GM10266 (cell line): ENCODE measurements around the gene SP4.
"Not testable (repeated sequence)": the region's sequence is repeated elsewhere in the genome, so short reads cannot be mapped to it uniquely, and the experiment has no call there.

Experiments
- DNase-seq: peaks from one replicate; pipeline ENCODE4 v3.0.0; 2012; ENCODE audit errors: extremely low spot score
- TF ChIP-seq, protein P1 (sequence below): IDR thresholded peaks from 2 replicates; pipeline ENCODE4 v1.5.1; 2012; ENCODE audit warnings: mild to moderate bottlenecking, low read depth; ENCODE audit not compliant: control insufficient read depth, insufficient read depth; ENCODE audit errors: missing control alignments

The SP4 gene

DNA sequence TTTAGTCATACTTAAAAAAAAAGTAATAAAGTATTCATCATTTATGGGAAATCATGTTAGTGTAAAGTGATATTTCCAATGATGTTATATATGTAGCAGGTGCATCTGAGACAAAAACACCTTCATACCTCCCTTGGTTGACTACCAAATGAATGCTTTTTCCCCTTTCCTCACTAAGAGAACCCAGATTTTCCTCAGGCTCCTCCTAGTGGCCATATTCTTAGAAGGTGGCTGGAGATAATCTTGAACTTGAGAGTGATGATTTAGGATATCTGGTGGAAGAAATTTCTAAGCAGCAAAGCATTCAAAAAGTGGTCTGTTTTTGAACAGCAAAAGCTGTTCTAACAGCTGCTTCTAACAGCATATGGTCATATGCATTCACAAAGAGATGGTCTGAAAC, 98.1 kb downstream of the SP4 start:
- no peak for DNase-seq
- TF ChIP-seq, protein P1, sequence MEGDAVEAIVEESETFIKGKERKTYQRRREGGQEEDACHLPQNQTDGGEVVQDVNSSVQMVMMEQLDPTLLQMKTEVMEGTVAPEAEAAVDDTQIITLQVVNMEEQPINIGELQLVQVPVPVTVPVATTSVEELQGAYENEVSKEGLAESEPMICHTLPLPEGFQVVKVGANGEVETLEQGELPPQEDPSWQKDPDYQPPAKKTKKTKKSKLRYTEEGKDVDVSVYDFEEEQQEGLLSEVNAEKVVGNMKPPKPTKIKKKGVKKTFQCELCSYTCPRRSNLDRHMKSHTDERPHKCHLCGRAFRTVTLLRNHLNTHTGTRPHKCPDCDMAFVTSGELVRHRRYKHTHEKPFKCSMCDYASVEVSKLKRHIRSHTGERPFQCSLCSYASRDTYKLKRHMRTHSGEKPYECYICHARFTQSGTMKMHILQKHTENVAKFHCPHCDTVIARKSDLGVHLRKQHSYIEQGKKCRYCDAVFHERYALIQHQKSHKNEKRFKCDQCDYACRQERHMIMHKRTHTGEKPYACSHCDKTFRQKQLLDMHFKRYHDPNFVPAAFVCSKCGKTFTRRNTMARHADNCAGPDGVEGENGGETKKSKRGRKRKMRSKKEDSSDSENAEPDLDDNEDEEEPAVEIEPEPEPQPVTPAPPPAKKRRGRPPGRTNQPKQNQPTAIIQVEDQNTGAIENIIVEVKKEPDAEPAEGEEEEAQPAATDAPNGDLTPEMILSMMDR, result peak; percentile 47

DNA sequence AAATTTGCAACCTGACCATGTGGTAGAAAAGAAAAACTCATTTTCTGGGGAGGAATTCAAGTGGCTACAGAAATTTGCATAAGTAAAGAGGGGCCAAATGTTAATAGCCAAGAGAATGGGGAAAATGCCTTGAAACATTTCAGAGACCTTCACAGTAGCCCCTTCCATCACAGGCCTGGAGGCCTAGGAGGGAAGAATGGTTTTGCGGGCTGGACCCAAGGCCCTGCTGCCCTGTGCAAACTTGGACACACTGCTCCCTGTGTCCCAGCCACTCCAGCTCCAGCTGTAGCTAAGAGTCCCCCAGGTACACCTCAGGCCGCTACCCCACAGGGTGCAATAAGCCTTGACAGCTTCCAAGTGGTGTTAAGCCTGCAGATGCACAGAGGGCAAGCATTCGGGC, 98.6 kb downstream of the SP4 start:
- TF ChIP-seq, protein P1, result no peak
- DNase-seq, result no peak

DNA sequence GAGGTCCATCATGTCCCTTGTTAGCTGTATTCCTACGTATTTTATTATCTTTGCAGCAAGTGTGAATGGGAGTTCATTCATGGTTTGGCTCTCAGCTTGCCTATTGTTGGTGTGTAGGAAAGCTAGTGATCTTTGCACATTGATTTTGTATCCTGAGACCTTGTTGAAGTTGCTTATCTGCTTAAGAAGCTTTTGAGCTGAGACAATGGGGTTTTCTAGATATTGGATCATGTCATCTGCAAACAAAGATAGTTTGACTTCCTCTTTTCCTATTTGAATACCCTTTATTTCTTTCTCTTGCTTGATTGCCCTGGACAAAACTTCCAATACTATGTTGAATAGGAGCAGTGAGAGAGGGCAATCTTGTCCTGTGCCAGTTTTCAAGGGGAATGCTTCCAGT, 104.6 kb downstream of the SP4 start:
- DNase-seq, result not testable (repeated sequence)

DNA sequence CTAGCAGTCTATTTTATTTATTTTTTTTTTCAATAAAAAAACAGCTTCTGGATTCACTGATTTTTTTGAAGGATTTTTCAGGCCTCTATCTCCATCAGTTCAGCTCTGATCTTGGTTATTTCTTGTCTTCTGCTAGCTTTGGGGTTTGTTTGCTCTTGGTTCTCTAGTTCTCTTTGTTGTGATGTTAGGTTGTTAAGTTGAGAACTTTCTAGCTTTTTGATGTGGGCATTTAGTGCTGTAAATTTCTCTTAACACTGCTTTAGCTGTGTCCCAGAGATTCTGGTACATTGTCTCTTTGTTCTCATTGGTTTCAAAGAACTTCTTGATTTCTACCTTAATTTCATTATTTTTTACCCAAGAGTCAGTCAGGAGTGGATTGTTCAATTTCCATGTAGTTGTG, 105.8 kb downstream of the SP4 start:
- DNase-seq, result not testable (repeated sequence)

DNA sequence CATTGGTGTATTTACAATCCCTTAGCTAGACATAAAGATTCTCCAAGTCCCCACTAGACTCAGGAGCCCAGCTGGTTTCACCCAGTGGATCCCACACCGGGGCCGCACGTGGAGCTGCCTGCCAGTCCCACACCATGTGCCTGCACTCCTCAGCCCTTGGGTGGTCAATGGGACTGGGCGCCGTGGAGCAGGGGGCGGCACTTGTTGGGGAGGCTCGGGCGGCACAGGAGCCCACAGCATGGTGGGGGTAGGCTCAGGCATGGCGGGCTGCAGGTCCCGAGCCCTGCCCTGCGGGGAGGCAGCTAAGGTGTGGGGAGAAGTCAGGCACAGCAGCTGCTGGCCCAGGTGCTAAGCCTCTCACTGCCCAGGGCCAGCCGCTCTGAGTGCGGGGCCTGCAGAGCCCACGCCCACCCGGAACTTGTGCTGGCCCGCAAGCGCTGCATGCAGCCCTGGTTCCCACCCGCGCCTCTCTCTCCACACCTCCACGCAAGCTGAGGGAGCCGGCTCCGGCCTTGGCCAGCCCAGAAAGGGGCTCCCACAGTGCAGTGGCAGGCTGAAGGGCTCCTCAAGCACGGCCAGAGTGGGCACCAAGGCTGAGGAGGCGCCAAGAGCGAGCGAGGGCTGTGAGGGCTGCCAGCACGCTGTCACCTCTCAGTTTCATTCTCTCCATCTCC, 108.7 kb downstream of the SP4 start:
- not testable (repeated sequence) for DNase-seq

DNA sequence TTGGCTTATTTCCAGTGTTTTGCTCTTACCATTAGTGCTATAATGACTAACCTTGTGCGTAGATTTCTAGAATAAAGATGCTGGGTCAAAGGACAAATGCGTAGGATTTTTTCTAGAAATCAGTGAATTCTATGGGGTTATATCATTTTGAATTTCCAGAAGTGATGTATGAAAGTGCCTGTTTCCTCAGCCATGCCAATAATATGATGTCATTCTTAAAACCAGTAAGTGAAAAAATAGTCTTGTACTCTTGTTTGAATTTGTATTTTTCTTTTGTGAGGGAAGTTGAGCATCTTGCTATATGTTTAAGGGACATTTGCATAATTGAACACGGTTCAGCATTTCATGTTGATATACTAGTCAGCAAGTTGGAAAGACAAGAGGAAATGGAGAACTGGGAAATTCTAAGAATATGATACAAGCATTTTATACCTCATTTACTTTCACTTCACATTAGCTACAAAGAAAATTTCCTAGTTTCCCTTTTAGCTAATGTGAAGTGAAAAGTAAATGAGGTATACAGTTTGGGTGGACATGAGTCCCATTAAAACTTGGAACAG, 111.1 kb downstream of the SP4 start:
- TF ChIP-seq, protein P1, result no peak
- no peak for DNase-seq

DNA sequence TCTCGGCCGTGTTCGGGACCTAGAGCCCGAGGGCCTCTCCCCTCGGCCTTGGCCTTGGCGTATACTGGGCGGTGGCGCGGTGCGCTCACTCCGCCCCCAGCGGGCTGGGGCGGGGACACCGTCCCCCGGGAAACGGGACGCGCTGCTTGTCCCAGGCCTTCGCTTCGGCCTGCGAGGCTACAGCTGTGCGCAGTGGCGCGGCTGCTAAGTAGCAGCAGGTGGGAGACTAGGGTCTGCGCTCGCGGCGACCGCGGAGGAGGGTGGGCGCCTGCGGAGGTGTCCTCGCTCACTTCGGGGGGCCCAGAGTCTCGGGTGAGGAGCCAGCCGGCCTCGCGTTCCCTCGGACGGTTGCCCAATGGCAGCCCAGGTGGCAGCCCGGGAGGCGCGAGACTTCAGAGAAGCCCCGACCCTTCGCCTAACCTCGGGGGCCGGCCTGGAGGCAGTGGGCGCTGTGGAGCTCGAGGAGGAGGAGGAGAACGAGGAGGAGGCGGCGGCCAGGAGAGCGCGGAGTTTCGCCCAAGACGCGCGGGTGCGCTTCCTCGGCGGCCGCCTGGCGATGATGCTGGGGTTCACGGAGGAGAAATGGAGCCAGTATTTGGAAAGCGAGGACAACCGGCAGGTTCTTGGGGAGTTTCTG, 115.1 kb downstream of the SP4 start, which contains the start of gene DNAH11:
Gene DNAH11, plus strand, starts transcription at position 149 of the 637 bp plus-strand sequence. Its CDS starts 207 bp downstream, at position 356.
- peak; percentile 85 for DNase-seq
- TF ChIP-seq, protein P1, result no peak

DNA sequence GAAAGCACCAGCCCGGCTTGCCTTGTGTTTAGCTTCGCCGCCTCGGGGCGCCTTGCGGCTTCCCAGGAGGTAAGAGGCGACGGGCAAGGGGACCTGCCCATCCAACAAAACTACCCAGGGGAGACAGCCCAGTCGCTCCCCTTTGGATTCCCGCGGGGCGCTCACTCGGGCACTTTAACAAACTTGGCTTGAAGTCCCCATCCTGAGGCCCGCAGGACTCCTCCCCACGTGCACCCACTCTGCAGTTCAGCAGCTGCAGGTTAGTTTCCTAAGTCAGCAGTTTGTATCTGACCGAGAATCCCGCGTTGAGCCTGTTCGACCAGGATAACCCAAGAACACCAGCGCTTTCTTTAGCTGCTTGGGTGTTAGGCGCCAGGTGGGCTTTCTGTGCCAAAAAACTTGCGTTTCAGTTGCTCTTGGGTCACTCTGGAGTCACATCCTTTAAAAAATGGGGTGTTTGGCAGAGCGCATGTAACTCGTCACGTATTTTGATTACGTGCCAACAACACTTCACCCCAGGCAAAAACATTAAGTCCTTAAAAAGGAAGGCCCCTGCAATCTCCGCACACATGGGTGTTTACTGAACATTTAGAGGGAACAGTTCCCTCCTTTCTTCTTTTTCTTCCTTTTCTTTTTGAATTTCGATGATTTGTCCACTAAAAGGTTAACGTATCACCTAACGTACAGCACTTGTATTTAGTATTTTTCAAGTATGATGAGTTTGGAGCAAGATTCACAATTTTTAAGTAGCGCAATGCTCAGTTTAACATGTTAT, 115.8 kb downstream of the SP4 start:
- TF ChIP-seq, protein P1, result no peak

More for the DNA sequence above, 115.8 kb downstream of the SP4 start:
- DNase-seq, result peak; percentile 38
